Neural progenitor cell (in vitro differentiated cells): ENCODE measurements around the gene IGSF21. TPM values are rescaled to one million over a fixed set of nuclear protein-coding genes. Genes with fewer than 3 reads are reported as not detected.

Experiments
- DNase-seq: peaks from one replicate; pipeline ENCODE4 v3.0.0-alpha.2; 2016; ENCODE audit warnings: low spot score
- H2AFZ ChIP-seq: fragments of 200-600 bp; sonication (generic); replicated peaks from 2 replicates; pipeline ENCODE4 v1.6.1; 2016; ENCODE audit warnings: antibody characterized with exemption
- H3F3A ChIP-seq: fragments of 200-600 bp; sonication (generic); 2 replicates; pipeline ENCODE4 v1.6.1; 2016; ENCODE audit warnings: antibody characterized with exemption, low read depth
- H3K27ac ChIP-seq: fragments of 200-600 bp; sonication (generic); 2 replicates; pipeline ENCODE4 v1.5.1; 2016; ENCODE audit warnings: mild to moderate bottlenecking
- H3K27me3 ChIP-seq: fragments of 200-600 bp; sonication (generic); 2 replicates; pipeline ENCODE4 v1.6.1; 2016; ENCODE audit warnings: mild to moderate bottlenecking, moderate library complexity
- H3K36me3 ChIP-seq: fragments of 200-600 bp; sonication (generic); 2 replicates; pipeline ENCODE4 v1.5.1; 2016
- H3K4me1 ChIP-seq: fragments of 200-600 bp; sonication (generic); 2 replicates; pipeline ENCODE4 v1.6.1; 2016; ENCODE audit warnings: mixed run types
- H3K4me2 ChIP-seq: fragments of 200-600 bp; sonication (generic); 2 replicates; pipeline ENCODE4 v1.6.1; 2016
- H3K4me3 ChIP-seq: fragments of 200-600 bp; sonication (generic); 2 replicates; pipeline ENCODE4 v1.5.1; 2016
- H3K79me2 ChIP-seq: fragments of 200-600 bp; sonication (generic); 2 replicates; pipeline ENCODE4 v1.6.1; 2016; ENCODE audit warnings: low read depth
- H3K9ac ChIP-seq: fragments of 200-600 bp; sonication (generic); 2 replicates; pipeline ENCODE4 v1.6.1; 2016
- H3K9me3 ChIP-seq: fragments of 200-600 bp; sonication (generic); 2 replicates; pipeline ENCODE4 v1.5.1; 2016; ENCODE audit warnings: low read depth
- H4K20me1 ChIP-seq: fragments of 200-600 bp; sonication (generic); 2 replicates; pipeline ENCODE4 v1.6.1; 2016; ENCODE audit warnings: low read depth
- H3K27ac Mint-ChIP-seq: 3 replicates; pipeline ENCODE4 v1.8.0; 2021; ENCODE audit warnings: mixed read lengths
- H3K27me3 Mint-ChIP-seq: 2 replicates; pipeline ENCODE4 v1.8.0; 2022; ENCODE audit warnings: low read depth, mild to moderate bottlenecking, inconsistent platforms, moderate library complexity, mixed read lengths; ENCODE audit not compliant: insufficient read depth
- H3K36me3 Mint-ChIP-seq: 3 replicates; pipeline ENCODE4 v1.8.0; 2021; ENCODE audit warnings: mixed read lengths
- H3K4me1 Mint-ChIP-seq: 3 replicates; pipeline ENCODE4 v1.8.0; 2021; ENCODE audit warnings: mixed read lengths
- H3K4me3 Mint-ChIP-seq: 3 replicates; pipeline ENCODE4 v1.8.0; 2021; ENCODE audit warnings: mild to moderate bottlenecking, moderate library complexity, mixed read lengths
- H3K9me3 Mint-ChIP-seq: 3 replicates; pipeline ENCODE4 v1.8.0; 2020; ENCODE audit warnings: mixed read lengths
- EZH2 ChIP-seq: fragments of 200-600 bp; sonication (generic); IDR thresholded peaks from 2 replicates; pipeline ENCODE4 v1.6.1; 2017; ENCODE audit warnings: antibody characterized with exemption, mild to moderate bottlenecking, moderate library complexity
- EZH2phosphoT487 ChIP-seq: fragments of 200-600 bp; sonication (generic); IDR thresholded peaks from 2 replicates; pipeline ENCODE4 v1.6.1; 2017; ENCODE audit warnings: antibody characterized with exemption
- total RNA-seq: library from RNA; depleted of rRNA; stranded (reverse); fragments of >200 nt; gene quantifications from 2 replicates; pipeline ENCODE4 v1.2.3, GENCODE V29; 2015; ENCODE audit warnings: low replicate concordance
- TF ChIP-seq, protein P1 (sequence below): fragments of 200-600 bp; sonication (generic); IDR thresholded peaks from 2 replicates; pipeline ENCODE4 v1.5.1; 2017; ENCODE audit warnings: antibody characterized with exemption, mild to moderate bottlenecking

The IGSF21 gene
- total RNA-seq, 1 donor from 2014 or later: 1.7 TPM

DNA sequence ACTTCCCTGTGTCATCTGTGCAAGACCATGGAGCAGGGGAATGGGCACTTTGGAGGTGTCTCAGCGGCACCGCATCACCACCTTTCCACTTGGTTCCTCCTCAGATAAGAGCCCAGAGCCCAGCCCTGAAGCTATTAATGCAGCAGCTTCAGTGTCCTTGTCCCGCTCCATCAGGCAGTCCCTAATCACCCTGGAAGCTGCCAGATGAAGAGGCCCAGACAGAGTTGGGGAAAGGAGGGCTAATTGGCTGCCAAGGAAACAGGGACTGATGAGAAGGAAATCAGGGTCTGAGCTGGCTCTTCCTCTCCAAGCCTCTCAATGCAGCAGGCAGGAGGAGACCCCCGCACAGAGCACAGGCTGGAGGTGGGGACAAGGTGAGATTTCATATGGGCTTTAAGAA, 290.0 kb downstream of the IGSF21 start:
- H3K9me3 ChIP-seq: no peaks in the 10 kb centered on the region
- no peak overlapping the region for H3K9ac ChIP-seq
- Mint-ChIP-seq H3K27ac (peak overlapping the region; percentile 53), H3K9me3 (no peaks in the 10 kb centered on the region), H3K4me3 (no peak overlapping the region), H3K4me1 (peaks cover 6% of the 10 kb centered on the region), H3K36me3 (no peaks in the 10 kb centered on the region), H3K27me3 (peaks cover 9% of the 10 kb centered on the region)
- no peak overlapping the region for H3K4me2 ChIP-seq
- H3K36me3 ChIP-seq: no peaks in the 10 kb centered on the region
- H3K4me1 ChIP-seq: peaks cover 5% of the 10 kb centered on the region
- no peak for TF ChIP-seq EZH2
- TF ChIP-seq, protein P1, sequence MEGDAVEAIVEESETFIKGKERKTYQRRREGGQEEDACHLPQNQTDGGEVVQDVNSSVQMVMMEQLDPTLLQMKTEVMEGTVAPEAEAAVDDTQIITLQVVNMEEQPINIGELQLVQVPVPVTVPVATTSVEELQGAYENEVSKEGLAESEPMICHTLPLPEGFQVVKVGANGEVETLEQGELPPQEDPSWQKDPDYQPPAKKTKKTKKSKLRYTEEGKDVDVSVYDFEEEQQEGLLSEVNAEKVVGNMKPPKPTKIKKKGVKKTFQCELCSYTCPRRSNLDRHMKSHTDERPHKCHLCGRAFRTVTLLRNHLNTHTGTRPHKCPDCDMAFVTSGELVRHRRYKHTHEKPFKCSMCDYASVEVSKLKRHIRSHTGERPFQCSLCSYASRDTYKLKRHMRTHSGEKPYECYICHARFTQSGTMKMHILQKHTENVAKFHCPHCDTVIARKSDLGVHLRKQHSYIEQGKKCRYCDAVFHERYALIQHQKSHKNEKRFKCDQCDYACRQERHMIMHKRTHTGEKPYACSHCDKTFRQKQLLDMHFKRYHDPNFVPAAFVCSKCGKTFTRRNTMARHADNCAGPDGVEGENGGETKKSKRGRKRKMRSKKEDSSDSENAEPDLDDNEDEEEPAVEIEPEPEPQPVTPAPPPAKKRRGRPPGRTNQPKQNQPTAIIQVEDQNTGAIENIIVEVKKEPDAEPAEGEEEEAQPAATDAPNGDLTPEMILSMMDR: no peak
- TF ChIP-seq EZH2phosphoT487: no peak
- H3K27me3 ChIP-seq: no peaks in the 10 kb centered on the region
- no peak overlapping the region for H2AFZ ChIP-seq
- no peaks in the 10 kb centered on the region for H4K20me1 ChIP-seq
- DNase-seq: no peak
- no peaks in the 10 kb centered on the region for H3K79me2 ChIP-seq
- H3F3A ChIP-seq: no peaks in the 10 kb centered on the region
- no peak overlapping the region for H3K4me3 ChIP-seq
- no peak overlapping the region for H3K27ac ChIP-seq

DNA sequence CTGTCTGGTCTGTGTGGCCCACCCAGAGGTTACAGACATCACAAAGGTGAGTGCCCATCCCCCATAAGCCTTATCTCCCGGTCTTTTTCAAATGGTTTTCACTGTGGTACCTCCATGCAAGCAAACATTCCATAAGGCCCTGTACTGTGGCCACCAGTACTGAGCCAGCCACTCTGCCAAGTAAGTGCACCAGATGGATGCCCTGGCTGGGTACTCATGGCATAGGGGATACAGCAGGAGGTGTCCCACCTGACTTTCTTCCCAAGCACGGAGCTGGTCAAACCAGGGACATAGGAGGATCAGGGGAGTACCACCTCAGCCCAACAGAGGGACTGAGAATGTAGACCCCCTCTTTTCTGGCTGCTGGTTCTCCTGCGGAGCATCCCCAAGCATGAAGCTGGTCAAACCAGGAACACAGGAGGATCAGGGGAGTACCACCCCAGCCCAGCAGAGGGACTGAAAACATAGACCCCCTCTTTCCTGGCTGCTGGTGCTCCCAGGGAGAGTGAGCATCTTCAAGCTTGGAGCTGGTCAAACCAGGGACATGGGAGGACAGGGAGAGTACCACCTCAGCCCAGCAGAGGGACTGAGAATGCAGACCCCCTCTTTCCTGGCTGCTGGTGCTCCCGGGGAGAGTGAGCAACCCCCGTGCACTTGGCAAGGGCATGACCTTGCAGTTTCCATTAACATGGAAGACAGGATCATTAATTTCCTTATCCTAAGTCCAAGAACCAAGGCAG, 291.4 kb downstream of the IGSF21 start:
- Histone ChIP-seq H3F3A (no peaks in the 10 kb centered on the region), H3K27me3 (no peaks in the 10 kb centered on the region), H3K27ac (no peak overlapping the region), H3K9ac (no peak overlapping the region), H3K9me3 (no peaks in the 10 kb centered on the region), H3K4me2 (no peak overlapping the region), H3K4me3 (no peak overlapping the region), H3K36me3 (no peaks in the 10 kb centered on the region), H3K79me2 (no peaks in the 10 kb centered on the region), H4K20me1 (no peaks in the 10 kb centered on the region), H3K4me1 (peaks cover 4% of the 10 kb centered on the region), H2AFZ (no peak overlapping the region)
- Mint-ChIP-seq H3K36me3 (no peaks in the 10 kb centered on the region), H3K9me3 (no peaks in the 10 kb centered on the region), H3K27ac (no peak overlapping the region), H3K27me3 (peaks cover 7% of the 10 kb centered on the region), H3K4me1 (peaks cover 6% of the 10 kb centered on the region), H3K4me3 (no peak overlapping the region)
- no peak for TF ChIP-seq EZH2phosphoT487
- TF ChIP-seq, protein P1: peak; percentile 36
- no peak for DNase-seq

DNA sequence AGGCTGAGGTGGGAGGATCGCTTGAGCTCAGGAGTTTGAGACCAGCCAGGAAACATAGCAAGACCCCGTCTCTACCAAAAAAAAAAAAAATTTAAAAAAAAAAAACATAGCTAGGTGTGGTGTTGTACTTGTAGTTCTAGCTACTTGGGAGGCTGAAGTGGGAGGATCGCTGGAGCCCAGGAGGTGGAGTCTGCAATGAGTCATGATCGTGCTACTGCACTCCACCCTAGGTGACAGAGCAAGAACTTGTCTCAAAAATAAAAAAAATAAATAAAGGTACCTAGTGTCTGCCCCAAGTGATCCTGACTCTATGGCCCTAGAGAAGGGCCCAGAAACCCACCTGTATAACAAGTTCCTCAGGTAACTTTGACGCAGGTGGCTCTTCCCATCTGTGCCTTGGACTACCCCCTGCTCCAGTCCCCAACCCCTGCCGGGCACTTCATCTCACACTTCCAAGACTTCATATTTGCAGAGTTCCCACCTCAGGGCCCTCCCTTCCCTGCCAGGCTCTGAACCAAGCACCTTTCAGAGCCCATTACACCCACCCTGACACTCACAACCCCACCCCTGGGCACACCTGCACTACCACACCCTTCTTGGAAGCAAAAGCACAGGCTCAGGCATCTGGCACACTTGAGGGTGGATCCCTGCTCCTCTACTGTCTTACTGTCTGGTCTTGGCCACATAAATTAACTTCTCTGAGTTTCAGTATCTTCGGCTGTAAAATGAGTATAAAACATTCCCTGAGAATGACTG, 292.9 kb downstream of the IGSF21 start:
- no peak overlapping the region for H3K9ac ChIP-seq
- no peaks in the 10 kb centered on the region for H3K4me1 ChIP-seq
- H3K27me3 ChIP-seq: no peaks in the 10 kb centered on the region
- no peaks in the 10 kb centered on the region for H3F3A ChIP-seq
- Mint-ChIP-seq H3K36me3 (no peaks in the 10 kb centered on the region), H3K4me3 (no peak overlapping the region), H3K9me3 (no peaks in the 10 kb centered on the region), H3K27me3 (peaks cover 7% of the 10 kb centered on the region), H3K27ac (no peak overlapping the region), H3K4me1 (peaks cover 6% of the 10 kb centered on the region)
- no peak overlapping the region for H3K4me3 ChIP-seq
- H3K27ac ChIP-seq: no peak overlapping the region
- H2AFZ ChIP-seq: no peak overlapping the region
- no peaks in the 10 kb centered on the region for H4K20me1 ChIP-seq
- no peaks in the 10 kb centered on the region for H3K79me2 ChIP-seq
- no peak for DNase-seq
- no peaks in the 10 kb centered on the region for H3K36me3 ChIP-seq
- TF ChIP-seq EZH2phosphoT487: no peak
- TF ChIP-seq EZH2: no peak
- TF ChIP-seq, protein P1: no peak
- H3K4me2 ChIP-seq: no peak overlapping the region
- H3K9me3 ChIP-seq: no peaks in the 10 kb centered on the region
